Hematopoietic multipotent progenitor cell (in vitro differentiated cells): Measurements from ENCODE around the gene EPS8L1. TPM values are rescaled to one million over a fixed set of nuclear protein-coding genes. Genes with fewer than 3 reads are reported as not detected.
A peak's percentile ranks its signal among the peaks of the same experiment; 100 is the strongest.
"Not testable (repeated sequence)": the region's sequence is repeated elsewhere in the genome, so short reads cannot be mapped to it uniquely, and the experiment has no call there.

Experiments
- DNase-seq, 3 donors: peaks; one replicate each; pipeline ENCODE4 v3.0.0-alpha.2; 2011 to 2015; ENCODE audit warnings: low read depth in 2 of 3, low spot score in 2 of 3
- total RNA-seq: library from RNA; depleted of rRNA; stranded (reverse); fragments of >200 nt; gene quantifications from one replicate; pipeline ENCODE4 v1.2.3, GENCODE V29; 2012

Gene EPS8L1
- total RNA-seq, 1 donor: 1.3 TPM

GRCh38 chr19:55048446-55048845, 27.2 kb upstream of the EPS8L1 start:
- no peak for DNase-seq

- DNase-seq: no peak
Measured at GRCh38 chr19:55050749-55051532, 24.7 kb upstream of the EPS8L1 start.

GRCh38 chr19:55053735-55054134, 21.9 kb upstream of the EPS8L1 start:
- no peak for DNase-seq

- DNase-seq: no peak
Measured at GRCh38 chr19:55056827-55057226, 18.8 kb upstream of the EPS8L1 start.

GRCh38 chr19:55058781-55059610, 16.7 kb upstream of the EPS8L1 start:
- peak in 1 of 3 donors; percentile 48 for DNase-seq

- DNase-seq: not testable (repeated sequence)
Measured at GRCh38 chr19:55060287-55060686, 15.4 kb upstream of the EPS8L1 start.

GRCh38 chr19:55062735-55063491, 12.8 kb upstream of the EPS8L1 start, which contains the start of gene RDH13:
TSS of gene RDH13 (minus strand) at chr19:55063148. CDS start at chr19:55063032, 116 bp downstream.
- peak; percentile 89 to 97 (median 95) for DNase-seq

GRCh38 chr19:55063492-55063843, 12.2 kb upstream of the EPS8L1 start:
- DNase-seq: no peak

- not testable (repeated sequence) for DNase-seq
Measured at GRCh38 chr19:55065516-55065915, 10.2 kb upstream of the EPS8L1 start.

- DNase-seq: no peak
Measured at GRCh38 chr19:55066107-55066709, 9.5 kb upstream of the EPS8L1 start.

GRCh38 chr19:55067869-55068268, 7.8 kb upstream of the EPS8L1 start:
- DNase-seq: no peak

GRCh38 chr19:55068950-55069864, 6.5 kb upstream of the EPS8L1 start:
- no peak for DNase-seq

- no peak for DNase-seq
Measured at GRCh38 chr19:55069865-55070197, 5.8 kb upstream of the EPS8L1 start.

GRCh38 chr19:55070466-55071128, 5.1 kb upstream of the EPS8L1 start:
- DNase-seq: no peak

- no peak for DNase-seq
Measured at GRCh38 chr19:55071129-55071502, 4.6 kb upstream of the EPS8L1 start.

- DNase-seq: no peak
Measured at GRCh38 chr19:55071913-55072312, 3.8 kb upstream of the EPS8L1 start.

- no peak for DNase-seq
Measured at GRCh38 chr19:55076321-55076720, 652 bp downstream of the EPS8L1 start.

- DNase-seq: no peak
Measured at GRCh38 chr19:55077106-55077505, 1.4 kb downstream of the EPS8L1 start.

- DNase-seq: no peak
Measured at GRCh38 chr19:55078996-55079395, 3.3 kb downstream of the EPS8L1 start.
